Keratinocyte (primary cell): ENCODE results near the gene HDAC9. TPM values are rescaled to one million over a fixed set of nuclear protein-coding genes. Genes with fewer than 3 reads are reported as not detected.

Experiments used
- DNase-seq: peaks from one replicate; pipeline ENCODE4 v3.0.0-alpha.2; 2011; ENCODE audit warnings: low read depth, missing footprints, low spot score
- FAIRE-seq: peaks from 2 replicates; lab custom pipeline; 2011; peaks lifted over from hg19 to GRCh38; lab: Jason Lieb, UNC
- H2AFZ ChIP-seq: 2 replicates; pipeline ENCODE4 v1.6.0; 2012; ENCODE audit warnings: low read length, control low read depth, inconsistent platforms; ENCODE audit not compliant: control insufficient read depth
- H3K27ac ChIP-seq: 2 replicates; pipeline ENCODE4 v1.5.1; 2011; ENCODE audit warnings: low read length; ENCODE audit not compliant: control insufficient read depth, insufficient read depth
- H3K27me3 ChIP-seq: 3 replicates; pipeline ENCODE4 v1.6.0; 2011; ENCODE audit warnings: low read length; ENCODE audit not compliant: control insufficient read depth, insufficient read depth; ENCODE audit errors: extremely low read depth
- H3K36me3 ChIP-seq, 2 experiments: 2 replicates in 1 of 2; 3 replicates in 1 of 2; pipeline ENCODE4 v1.5.1; 2011; ENCODE audit warnings: low read length in 2 of 2, mild to moderate bottlenecking in 1 of 2; ENCODE audit not compliant: control insufficient read depth in 2 of 2, insufficient read depth in 2 of 2; ENCODE audit errors: extremely low read depth in 1 of 2
- H3K4me1 ChIP-seq: 3 replicates; pipeline ENCODE4 v1.5.1; 2011; ENCODE audit warnings: low read length; ENCODE audit not compliant: control insufficient read depth, insufficient read depth; ENCODE audit errors: extremely low read depth
- H3K4me2 ChIP-seq: 3 replicates; pipeline ENCODE4 v1.6.0; 2011; ENCODE audit warnings: low read depth, low read length; ENCODE audit not compliant: control insufficient read depth, insufficient read depth; ENCODE audit errors: extremely low read depth
- H3K4me3 ChIP-seq, 3 experiments: fragments of 200-600 bp in 1 of 3; sonication (generic) in 1 of 3; 2 replicates in 2 of 3; 3 replicates in 1 of 3; pipeline ENCODE4 v1.5.1; 2011 to 2016; ENCODE audit warnings: low read length in 3 of 3, mild to moderate bottlenecking in 3 of 3, control low read depth in 2 of 3, inconsistent platforms in 1 of 3, low read depth in 1 of 3, mixed read lengths in 1 of 3, mixed run types in 1 of 3, moderate library complexity in 1 of 3; ENCODE audit not compliant: control insufficient read depth in 2 of 3, insufficient read depth in 2 of 3; ENCODE audit errors: extremely low read depth in 1 of 3
- H3K79me2 ChIP-seq: 2 replicates; pipeline ENCODE4 v1.6.0; 2012; ENCODE audit warnings: low read length; ENCODE audit not compliant: control insufficient read depth, insufficient read depth
- H3K9ac ChIP-seq: 3 replicates; pipeline ENCODE4 v1.6.0; 2011; ENCODE audit warnings: low read length; ENCODE audit not compliant: control insufficient read depth, insufficient read depth; ENCODE audit errors: extremely low read depth
- H3K9me1 ChIP-seq: 3 replicates; pipeline ENCODE4 v1.6.0; 2011; ENCODE audit warnings: low read length; ENCODE audit not compliant: control insufficient read depth, insufficient read depth; ENCODE audit errors: extremely low read depth
- H3K9me3 ChIP-seq: 2 replicates; pipeline ENCODE4 v1.5.1; 2012; ENCODE audit warnings: low read depth, low read length; ENCODE audit not compliant: control insufficient read depth
- H4K20me1 ChIP-seq: 3 replicates; pipeline ENCODE4 v1.6.0; 2011; ENCODE audit warnings: low read length; ENCODE audit not compliant: control insufficient read depth, insufficient read depth; ENCODE audit errors: extremely low read depth
- CTCF ChIP-seq, 3 experiments: IDR thresholded peaks in 1 of 3; conservative IDR thresholded peaks in 1 of 3; optimal IDR thresholded peaks in 1 of 3; 2 replicates in 2 of 3; 3 replicates in 1 of 3; pipeline versions ENCODE3 to v1.5.1; 2011; ENCODE audit warnings: low read length in 3 of 3, mild to moderate bottlenecking in 3 of 3, moderate library complexity in 2 of 3, control low read depth in 1 of 3, inconsistent platforms in 1 of 3; ENCODE audit not compliant: insufficient read depth in 2 of 3; ENCODE audit errors: extremely low read depth in 1 of 3
- EZH2 ChIP-seq: IDR thresholded peaks from one replicate; pipeline ENCODE4 v1.6.1; 2012; ENCODE audit warnings: inconsistent platforms, mild to moderate bottlenecking, low read length, moderate library complexity
- dilution Hi-C: fragments of 300-500 bp; cut with MboI; formaldehyde crosslinking; loops from one replicate; pipeline ENCODE4 v1.7.0; 2020; ENCODE audit warnings: low sequenced_read_pairs; ENCODE audit not compliant: extremely low pct_ligation_motif_present
- polyA plus RNA-seq, 5 experiments: library from polyadenylated mRNA; depleted of rRNA in 3 of 5; stranded (reverse) in 3 of 5; stranded (forward) in 1 of 5; unstranded in 1 of 5; fragments of >200 nt; gene quantifications; 1 replicate in 1 of 5; 2 replicates in 3 of 5; 3 replicates in 1 of 5; pipeline versions ENCODE4 v1.2.1 to v1.2.3, GENCODE V29; 2011 to 2012; ENCODE audit warnings: missing spikeins in 2 of 5, low read depth in 1 of 5, low replicate concordance in 1 of 5

The HDAC9 gene
- polyA plus RNA-seq, 1 donor (not counting 4 experiments of a cell fraction or from before 2014, with no cell fraction given) = 24.6 TPM

GRCh38 chr7:18780266-18780665 lies 284.7 kb downstream of the HDAC9 start:
- DNase-seq (no peak), FAIRE-seq (no peak)
- TF ChIP-seq EZH2 = no peak
- H3K27me3 ChIP-seq = no peaks in the 10 kb centered on the region
- no peak overlapping the region for H3K4me2 ChIP-seq
- no peaks in the 10 kb centered on the region for H3K4me1 ChIP-seq
- H3K79me2 ChIP-seq = no peaks in the 10 kb centered on the region
- H3K27ac ChIP-seq = no peak overlapping the region
- H3K9ac ChIP-seq = no peak overlapping the region
- no peaks in the 10 kb centered on the region for H4K20me1 ChIP-seq
- no peaks in the 10 kb centered on the region for H3K9me1 ChIP-seq
- no peaks in the 10 kb centered on the region for H3K9me3 ChIP-seq
- H3K4me3 ChIP-seq = no peak overlapping the region
- H3K36me3 ChIP-seq = no peaks in the 10 kb centered on the region
- dilution Hi-C loops = no loop called here
- no peak overlapping the region for H2AFZ ChIP-seq

- no peaks in the 10 kb centered on the region for H3K79me2 ChIP-seq
- H3K9me1 ChIP-seq = no peaks in the 10 kb centered on the region
- no peak overlapping the region for H3K4me3 ChIP-seq
- FAIRE-seq (no peak), DNase-seq (no peak)
- TF ChIP-seq EZH2 = no peak
- TF ChIP-seq CTCF (optimal IDR thresholded peaks at IDR 0.05 in 1 of 3, IDR thresholded peaks at IDR 0.05 in 1 of 3, conservative IDR thresholded peaks at IDR 0.05 in 1 of 3; ENCODE audit: extremely low read depth in 1 of 3, insufficient read depth in 2 of 3, low read length in 3 of 3) = no peak
- no peaks in the 10 kb centered on the region for H3K4me1 ChIP-seq
- dilution Hi-C loops = no loop called here
- no peak overlapping the region for H3K27ac ChIP-seq
- H3K9ac ChIP-seq = no peak overlapping the region
- H3K27me3 ChIP-seq = no peaks in the 10 kb centered on the region
- H3K9me3 ChIP-seq = no peaks in the 10 kb centered on the region
- H4K20me1 ChIP-seq = no peaks in the 10 kb centered on the region
- no peak overlapping the region for H2AFZ ChIP-seq
- no peaks in the 10 kb centered on the region for H3K36me3 ChIP-seq
- no peak overlapping the region for H3K4me2 ChIP-seq
Measured at GRCh38 chr7:18780938-18781337, 285.4 kb downstream of the HDAC9 start.

- no peak overlapping the region for H2AFZ ChIP-seq
- TF ChIP-seq CTCF (optimal IDR thresholded peaks at IDR 0.05 in 1 of 3, IDR thresholded peaks at IDR 0.05 in 1 of 3, conservative IDR thresholded peaks at IDR 0.05 in 1 of 3; ENCODE audit: extremely low read depth in 1 of 3, insufficient read depth in 2 of 3, low read length in 3 of 3) (no peak), EZH2 (no peak)
- H3K9me1 ChIP-seq = no peaks in the 10 kb centered on the region
- DNase-seq (no peak), FAIRE-seq (no peak)
- no peaks in the 10 kb centered on the region for H3K9me3 ChIP-seq
- no peak overlapping the region for H3K9ac ChIP-seq
- no peaks in the 10 kb centered on the region for H3K4me1 ChIP-seq
- H3K4me3 ChIP-seq = no peak overlapping the region
- dilution Hi-C loops = no loop called here
- H3K4me2 ChIP-seq = no peak overlapping the region
- H3K27ac ChIP-seq = no peak overlapping the region
- H3K27me3 ChIP-seq = no peaks in the 10 kb centered on the region
- H3K79me2 ChIP-seq = no peaks in the 10 kb centered on the region
- H4K20me1 ChIP-seq = no peaks in the 10 kb centered on the region
- no peaks in the 10 kb centered on the region for H3K36me3 ChIP-seq
Measured at GRCh38 chr7:18786196-18786727, 290.7 kb downstream of the HDAC9 start.
